ENCODE measurements around the gene GNPTAB. TPM values are rescaled to one million over a fixed set of nuclear protein-coding genes. Genes with fewer than 3 reads are reported as not detected.
"Not testable (repeated sequence)": the region's sequence is repeated elsewhere in the genome, so short reads cannot be mapped to it uniquely, and the experiment has no call there.

The GNPTAB gene
- total RNA-seq, 1 donor from 2014 or later, result 24.7 TPM

GRCh38 chr12:101875162-101875561 lies 44.4 kb upstream of the GNPTAB start:
- no peak for TF ChIP-seq CTCF (conservative IDR thresholded peaks at IDR 0.05; ENCODE audit: low read depth, low read length)
- no peak for DNase-seq (ENCODE audit: low read depth)
- no peak overlapping the region for H3K4me3 ChIP-seq (ENCODE audit: low read depth, low read length)

- no peak for DNase-seq (ENCODE audit: low read depth)
- no peak for TF ChIP-seq CTCF (conservative IDR thresholded peaks at IDR 0.05; ENCODE audit: low read depth, low read length)
These were observed 40.2 kb upstream of the GNPTAB start for GRCh38 chr12:101870925-101871324.

GRCh38 chr12:101867619-101868018 lies 36.9 kb upstream of the GNPTAB start:
- not testable (repeated sequence) for H3K4me3 ChIP-seq (ENCODE audit: low read depth, low read length); DNase-seq (ENCODE audit: low read depth)

More at GRCh38 chr12:101870925-101871324, 40.2 kb upstream of the GNPTAB start:
- H3K4me3 ChIP-seq (ENCODE audit: low read depth, low read length), result no peak overlapping the region

GRCh38 chr12:101866615-101867373 lies 36.0 kb upstream of the GNPTAB start:
- no peak overlapping the region for H3K4me3 ChIP-seq (ENCODE audit: low read depth, low read length)
- TF ChIP-seq CTCF (conservative IDR thresholded peaks at IDR 0.05; ENCODE audit: low read depth, low read length), result no peak

GRCh38 chr12:101863981-101864380 lies 33.2 kb upstream of the GNPTAB start:
- no peak overlapping the region for H3K4me3 ChIP-seq (ENCODE audit: low read depth, low read length)
- no peak for TF ChIP-seq CTCF (conservative IDR thresholded peaks at IDR 0.05; ENCODE audit: low read depth, low read length)
- DNase-seq (ENCODE audit: low read depth), result no peak

More at GRCh38 chr12:101866615-101867373, 36.0 kb upstream of the GNPTAB start:
- no peak for DNase-seq (ENCODE audit: low read depth)

- TF ChIP-seq CTCF (conservative IDR thresholded peaks at IDR 0.05; ENCODE audit: low read depth, low read length), result no peak
- no peak overlapping the region for H3K4me3 ChIP-seq (ENCODE audit: low read depth, low read length)
- DNase-seq (ENCODE audit: low read depth), result no peak
These were observed 31.5 kb upstream of the GNPTAB start for GRCh38 chr12:101862245-101862644.

- not testable (repeated sequence) for H3K4me3 ChIP-seq (ENCODE audit: low read depth, low read length); DNase-seq (ENCODE audit: low read depth)
These were observed 30.9 kb upstream of the GNPTAB start for GRCh38 chr12:101861688-101862087.
